Measurements from ENCODE around the gene COL18A1.

Gene COL18A1

DNA sequence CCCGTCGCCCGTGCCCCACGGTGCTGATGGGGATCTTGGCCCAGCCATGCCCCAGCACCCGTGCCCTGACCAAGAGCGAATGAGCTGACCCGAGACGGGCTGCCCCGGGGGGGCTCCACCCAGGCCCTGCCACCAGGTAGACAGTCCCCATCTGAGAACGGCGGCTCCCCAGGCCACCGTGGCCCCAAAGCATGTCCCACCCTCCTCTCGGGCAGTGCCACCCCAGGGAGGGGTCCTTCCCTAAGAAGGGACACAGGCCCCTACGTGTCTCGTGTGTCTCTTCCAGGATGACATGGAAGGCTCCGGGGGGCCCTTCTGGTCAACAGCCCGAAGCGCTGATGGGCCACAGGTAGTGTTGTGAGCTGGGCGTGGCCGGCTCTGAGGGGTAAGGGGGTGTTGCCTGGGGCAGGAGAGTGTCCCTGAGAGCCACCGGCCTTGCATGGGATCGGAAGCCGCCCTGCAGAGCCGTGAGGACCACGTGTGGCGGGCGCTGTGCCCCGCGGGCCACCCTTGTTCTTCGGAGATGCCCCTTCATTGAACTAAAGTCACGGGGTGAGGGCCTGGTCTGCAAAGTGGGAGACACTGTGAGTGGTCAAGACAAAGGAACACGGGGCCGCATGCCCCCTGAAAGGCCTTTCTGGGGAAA lies 82.3 kb downstream of the COL18A1 start:
- no peak for DNase-seq
- H3K36me3 ChIP-seq (replicated peaks): peaks cover 51% of the 10 kb centered on the region
- H3K27ac ChIP-seq: no peak overlapping the region
- in situ Hi-C loops (cut with HindIII; ENCODE audit: low pct_ligation_motif_present, low sequenced_read_pairs): no loop called here
- no peaks in the 10 kb centered on the region for H3K27me3 ChIP-seq (replicated peaks)
- H3K4me3 ChIP-seq (ENCODE audit: low read depth, low read length): no peak overlapping the region
- TF ChIP-seq, protein P1, sequence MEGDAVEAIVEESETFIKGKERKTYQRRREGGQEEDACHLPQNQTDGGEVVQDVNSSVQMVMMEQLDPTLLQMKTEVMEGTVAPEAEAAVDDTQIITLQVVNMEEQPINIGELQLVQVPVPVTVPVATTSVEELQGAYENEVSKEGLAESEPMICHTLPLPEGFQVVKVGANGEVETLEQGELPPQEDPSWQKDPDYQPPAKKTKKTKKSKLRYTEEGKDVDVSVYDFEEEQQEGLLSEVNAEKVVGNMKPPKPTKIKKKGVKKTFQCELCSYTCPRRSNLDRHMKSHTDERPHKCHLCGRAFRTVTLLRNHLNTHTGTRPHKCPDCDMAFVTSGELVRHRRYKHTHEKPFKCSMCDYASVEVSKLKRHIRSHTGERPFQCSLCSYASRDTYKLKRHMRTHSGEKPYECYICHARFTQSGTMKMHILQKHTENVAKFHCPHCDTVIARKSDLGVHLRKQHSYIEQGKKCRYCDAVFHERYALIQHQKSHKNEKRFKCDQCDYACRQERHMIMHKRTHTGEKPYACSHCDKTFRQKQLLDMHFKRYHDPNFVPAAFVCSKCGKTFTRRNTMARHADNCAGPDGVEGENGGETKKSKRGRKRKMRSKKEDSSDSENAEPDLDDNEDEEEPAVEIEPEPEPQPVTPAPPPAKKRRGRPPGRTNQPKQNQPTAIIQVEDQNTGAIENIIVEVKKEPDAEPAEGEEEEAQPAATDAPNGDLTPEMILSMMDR (IDR thresholded peaks at IDR 0.05; ENCODE audit: low read depth, low read length, missing control alignments): no peak

DNA sequence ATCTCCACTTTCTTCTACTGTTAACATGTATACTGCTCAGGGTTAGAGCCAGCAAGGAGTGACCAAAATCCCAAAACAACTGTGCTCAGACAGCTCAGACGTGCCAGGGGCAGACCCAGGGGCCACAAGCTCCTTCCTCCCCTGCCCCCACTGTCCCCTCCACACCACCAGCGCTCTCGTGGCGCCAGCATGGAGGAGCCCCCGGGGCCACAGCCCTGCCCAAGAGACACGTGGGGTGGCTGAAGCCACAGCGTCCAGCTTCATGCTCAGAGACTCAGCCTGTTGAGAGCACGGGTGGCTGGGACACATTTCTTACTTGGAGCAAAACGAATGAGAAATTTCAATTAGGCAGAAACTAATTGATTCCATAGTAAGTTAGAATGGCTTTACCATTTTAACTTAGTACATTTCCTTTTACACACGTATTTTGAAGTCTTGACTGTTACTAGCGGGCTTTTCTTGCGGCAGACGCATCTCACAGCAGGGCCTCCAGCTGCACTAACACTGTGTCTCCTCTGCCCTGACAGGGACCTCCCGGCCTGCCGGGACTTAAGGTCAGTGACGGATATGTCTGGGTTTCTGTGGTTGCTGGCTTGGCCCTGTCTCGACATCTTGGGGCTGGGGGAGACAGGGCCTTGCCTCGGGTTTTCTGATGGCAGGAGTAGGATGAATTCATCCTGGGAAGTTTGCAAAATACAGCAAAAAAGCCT lies 83.1 kb downstream of the COL18A1 start:
- TF ChIP-seq, protein P1 (IDR thresholded peaks at IDR 0.05; ENCODE audit: low read depth, low read length, missing control alignments): no peak
- Histone ChIP-seq H3K27me3 (replicated peaks) (no peaks in the 10 kb centered on the region), H3K4me3 (ENCODE audit: low read depth, low read length) (no peak overlapping the region), H3K27ac (no peak overlapping the region), H3K36me3 (replicated peaks) (peaks cover 47% of the 10 kb centered on the region)
- peak; percentile 50 for DNase-seq
- in situ Hi-C loops (cut with HindIII; ENCODE audit: low pct_ligation_motif_present, low sequenced_read_pairs): no loop called here

DNA sequence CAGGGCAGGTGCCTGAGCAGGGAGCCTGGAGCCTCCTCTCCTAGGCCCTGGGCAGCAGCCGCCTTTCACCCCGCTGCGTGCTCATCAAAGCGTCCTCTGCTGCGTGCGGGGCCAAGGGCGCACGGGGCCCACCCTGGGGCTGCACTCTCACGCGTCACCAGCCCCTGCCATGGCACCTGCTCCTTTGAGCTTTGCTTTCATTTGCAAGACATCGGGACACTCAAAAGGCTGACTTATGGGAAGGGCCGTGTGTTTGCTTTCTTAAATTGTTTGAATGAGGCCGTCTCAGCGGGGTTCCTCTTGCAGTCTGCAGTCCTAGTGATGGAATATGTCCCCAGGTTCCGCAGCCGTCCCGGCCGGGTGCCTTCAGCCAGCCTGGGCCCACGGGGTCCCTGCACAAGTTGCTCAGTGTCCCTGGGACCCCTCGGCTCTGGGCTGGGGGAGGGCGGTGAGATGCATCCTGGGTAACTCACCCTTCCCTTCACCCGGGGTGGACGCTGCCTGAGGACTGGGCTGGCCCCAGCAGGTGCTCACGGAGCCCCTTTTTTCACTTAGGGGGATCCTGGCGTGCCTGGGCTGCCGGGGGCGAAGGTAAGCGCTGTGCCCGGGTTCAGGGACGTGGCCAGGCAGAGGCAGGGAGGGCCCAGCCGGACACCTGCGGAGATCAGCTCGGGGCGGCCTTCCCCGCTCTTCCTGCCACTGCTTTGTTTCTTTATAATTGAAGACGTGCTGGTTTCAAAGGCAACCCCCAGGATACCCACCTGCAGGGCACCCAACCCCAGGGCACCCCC lies 84.2 kb downstream of the COL18A1 start:
- Histone ChIP-seq H3K4me3 (ENCODE audit: low read depth, low read length) (no peak overlapping the region), H3K27me3 (replicated peaks) (no peaks in the 10 kb centered on the region), H3K36me3 (replicated peaks) (peaks cover 47% of the 10 kb centered on the region), H3K27ac (no peak overlapping the region)
- in situ Hi-C loops (cut with HindIII; ENCODE audit: low pct_ligation_motif_present, low sequenced_read_pairs): no loop called here
- TF ChIP-seq, protein P1 (IDR thresholded peaks at IDR 0.05; ENCODE audit: low read depth, low read length, missing control alignments): no peak
- DNase-seq: no peak

DNA sequence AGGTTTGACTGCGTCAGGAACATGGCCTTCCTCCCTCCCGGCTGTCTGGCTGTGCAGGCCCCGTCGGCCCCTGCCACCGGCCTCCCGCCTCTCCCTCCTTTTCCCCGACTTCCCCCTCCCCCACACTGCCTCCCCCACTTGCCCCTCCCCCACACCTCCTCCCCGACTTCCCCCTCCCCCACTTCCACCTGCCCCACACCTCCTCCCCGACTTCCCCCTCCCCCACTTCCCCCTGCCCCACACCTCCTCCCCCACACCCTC lies 84.7 kb downstream of the COL18A1 start:
- no peak for DNase-seq
- Histone ChIP-seq H3K4me3 (ENCODE audit: low read depth, low read length) (no peak overlapping the region), H3K27me3 (replicated peaks) (no peaks in the 10 kb centered on the region), H3K36me3 (replicated peaks) (peaks cover 45% of the 10 kb centered on the region), H3K27ac (no peak overlapping the region)
- in situ Hi-C loops (cut with HindIII; ENCODE audit: low pct_ligation_motif_present, low sequenced_read_pairs): no loop called here
- TF ChIP-seq, protein P1 (IDR thresholded peaks at IDR 0.05; ENCODE audit: low read depth, low read length, missing control alignments): no peak

DNA sequence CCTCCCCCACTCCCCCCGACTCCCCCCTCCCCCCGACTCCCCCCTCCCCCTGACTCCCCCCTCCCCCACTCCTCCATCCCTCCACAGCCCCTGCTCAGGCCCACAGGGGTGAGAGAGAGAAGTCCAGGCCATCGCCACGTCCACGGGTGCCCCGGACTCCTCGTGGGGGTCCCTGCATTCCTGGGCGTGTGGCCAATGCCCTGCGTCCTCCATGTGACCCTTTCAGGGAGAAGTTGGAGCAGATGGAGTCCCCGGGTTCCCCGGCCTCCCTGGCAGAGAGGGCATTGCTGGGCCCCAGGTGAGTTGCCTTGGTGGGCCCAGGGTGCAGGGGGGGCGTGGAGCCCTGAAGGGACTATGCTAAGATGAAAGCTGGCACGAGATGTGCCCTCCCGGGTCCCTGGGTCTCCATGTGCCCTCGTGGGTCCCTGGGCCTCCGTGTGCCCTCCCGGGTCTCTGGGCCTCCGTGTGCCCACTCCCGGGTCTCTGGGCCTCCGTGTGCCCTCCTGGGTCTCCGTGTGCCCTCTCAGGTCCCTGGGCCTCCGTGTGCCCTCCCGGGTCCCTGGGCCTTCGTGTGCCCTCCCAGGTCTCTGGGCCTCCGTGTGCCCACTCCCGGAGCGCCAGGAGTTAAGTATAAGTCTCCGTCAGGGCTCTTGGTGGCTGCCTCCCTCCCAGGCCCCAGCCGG lies 85.2 kb downstream of the COL18A1 start:
- H3K4me3 ChIP-seq (ENCODE audit: low read depth, low read length): no peak overlapping the region
- peaks cover 46% of the 10 kb centered on the region for H3K36me3 ChIP-seq (replicated peaks)
- TF ChIP-seq, protein P1 (IDR thresholded peaks at IDR 0.05; ENCODE audit: low read depth, low read length, missing control alignments): no peak
- no peak for DNase-seq
- no peak overlapping the region for H3K27ac ChIP-seq
- in situ Hi-C loops (cut with HindIII; ENCODE audit: low pct_ligation_motif_present, low sequenced_read_pairs): no loop called here
- H3K27me3 ChIP-seq (replicated peaks): no peaks in the 10 kb centered on the region
